Liver (tissue), 9 donors: Measurements from ENCODE around the gene APBA2. TPM values are rescaled to one million over a fixed set of nuclear protein-coding genes. Genes with fewer than 3 reads are reported as not detected.

ENCODE experiments used
- DNase-seq: peaks from one replicate; pipeline ENCODE4 v3.0.0-alpha.2; 2017; ENCODE audit warnings: low spot score
- H3K27ac ChIP-seq, 2 donors: one replicate each; pipeline ENCODE4 v1.7.0; 2013; ENCODE audit warnings: inconsistent platforms in 2 of 2, low read length in 2 of 2, control low read depth in 1 of 2, low read depth in 1 of 2, mild to moderate bottlenecking in 1 of 2
- H3K27me3 ChIP-seq, 4 donors: one replicate each; pipeline versions ENCODE4 v1.6.1 to v1.7.0; 2013; ENCODE audit warnings: low read length in 3 of 4, inconsistent platforms in 1 of 4, mild to moderate bottlenecking in 1 of 4, moderate library complexity in 1 of 4; ENCODE audit not compliant: control insufficient read depth in 4 of 4, insufficient read depth in 4 of 4
- H3K36me3 ChIP-seq, 4 donors: one replicate each; pipeline versions ENCODE4 v1.6.1 to v1.7.0; 2013; ENCODE audit warnings: low read length in 3 of 4, mild to moderate bottlenecking in 3 of 4, low read depth in 1 of 4, moderate library complexity in 1 of 4; ENCODE audit not compliant: control insufficient read depth in 4 of 4, insufficient read depth in 3 of 4
- H3K4me1 ChIP-seq, 4 donors: one replicate each; pipeline versions ENCODE4 v1.6.1 to v1.7.0; 2013; ENCODE audit warnings: low read length in 3 of 4, mild to moderate bottlenecking in 3 of 4, moderate library complexity in 1 of 4; ENCODE audit not compliant: control insufficient read depth in 4 of 4, insufficient read depth in 4 of 4
- H3K4me3 ChIP-seq, 3 donors: one replicate each; pipeline versions ENCODE4 v1.6.1 to v1.7.0; 2013; ENCODE audit warnings: low read length in 3 of 3, control low read depth in 1 of 3, low read depth in 1 of 3, mild to moderate bottlenecking in 1 of 3
- H3K9ac ChIP-seq, 2 donors: one replicate each; pipeline ENCODE4 v1.7.0; 2013; ENCODE audit warnings: low read length in 2 of 2, mild to moderate bottlenecking in 2 of 2, moderate library complexity in 2 of 2, control low read depth in 1 of 2, low read depth in 1 of 2
- H3K9me3 ChIP-seq, 4 donors: one replicate each; pipeline versions ENCODE4 v1.6.1 to v1.7.0; 2013; ENCODE audit warnings: low read length in 3 of 4; ENCODE audit not compliant: control insufficient read depth in 4 of 4
- FOXA1 ChIP-seq: IDR thresholded peaks from 2 replicates; pipeline ENCODE4 v1.6.1; 2016; ENCODE audit warnings: antibody characterized with exemption
- FOXA2 ChIP-seq: IDR thresholded peaks from 2 replicates; pipeline ENCODE4 v1.6.1; 2016; ENCODE audit warnings: antibody characterized with exemption
- GABPA ChIP-seq, 2 donors: IDR thresholded peaks in 1 of 2; conservative IDR thresholded peaks in 1 of 2; 2 replicates each; pipeline ENCODE4 v1.6.1; 2016; ENCODE audit warnings: antibody characterized with exemption in 2 of 2, mild to moderate bottlenecking in 1 of 2, moderate library complexity in 1 of 2
- HNF4A ChIP-seq, 2 donors: conservative IDR thresholded peaks; 2 replicates each; pipeline ENCODE4 v1.6.1; 2016; ENCODE audit warnings: antibody characterized with exemption in 2 of 2, mild to moderate bottlenecking in 2 of 2
- HNF4G ChIP-seq: IDR thresholded peaks from 2 replicates; pipeline ENCODE4 v1.6.1; 2016; ENCODE audit warnings: antibody characterized with exemption
- JUND ChIP-seq, 2 donors: IDR thresholded peaks; 2 replicates each; pipeline ENCODE4 v1.6.1; 2016; ENCODE audit warnings: antibody characterized with exemption in 2 of 2
- NR2F2 ChIP-seq: IDR thresholded peaks from 2 replicates; pipeline ENCODE4 v1.6.1; 2016; ENCODE audit warnings: antibody characterized with exemption
- RAD21 ChIP-seq, 2 donors: IDR thresholded peaks; 2 replicates each; pipeline ENCODE4 v1.6.1; 2016; ENCODE audit warnings: antibody characterized with exemption in 2 of 2, mild to moderate bottlenecking in 2 of 2
- RXRA ChIP-seq, 2 donors: IDR thresholded peaks; 2 replicates each; pipeline ENCODE4 v1.6.1; 2017 to 2018; ENCODE audit warnings: antibody characterized with exemption in 2 of 2, mild to moderate bottlenecking in 1 of 2
- SP1 ChIP-seq: IDR thresholded peaks from 2 replicates; pipeline ENCODE4 v1.6.1; 2018; ENCODE audit warnings: antibody characterized with exemption, mild to moderate bottlenecking
- TAF1 ChIP-seq: conservative IDR thresholded peaks from 2 replicates; pipeline ENCODE4 v1.6.1; 2016; ENCODE audit warnings: antibody characterized with exemption, mild to moderate bottlenecking
- YY1 ChIP-seq: IDR thresholded peaks from 2 replicates; pipeline ENCODE4 v1.6.1; 2016; ENCODE audit warnings: antibody characterized with exemption, mild to moderate bottlenecking
- WGBS: extraction: QIAGEN DNeasy Blood & Tissue Kit; methylation state at CpG from one replicate; pipeline ENCODE4 v1.1.7; 2013; 5-methylcytosine and 5-hydroxymethylcytosine counted together
- polyA plus RNA-seq, 2 donors: library from polyadenylated mRNA; stranded (reverse) in 1 of 2; unstranded in 1 of 2; fragments of 200-250 nt in 1 of 2; fragments of >200 nt in 1 of 2; fragmentation: Nextera tagmentation in 1 of 2; extraction: Ambion mirVana in 1 of 2; gene quantifications; one replicate each; pipeline versions ENCODE4 v1.2.1 to v1.2.3, GENCODE V29; 2013 to 2015
- total RNA-seq, 2 donors: library from RNA; depleted of rRNA; stranded (reverse); fragments of >200 nt; gene quantifications; one replicate each; pipeline ENCODE4 v1.2.3, GENCODE V29; 2014
- TF ChIP-seq, protein P1 (sequence below): IDR thresholded peaks from 2 replicates; pipeline ENCODE4 v1.6.1; 2016; ENCODE audit warnings: antibody characterized with exemption
- TF ChIP-seq, protein P2 (sequence below): fragments of 150-350 bp; IDR thresholded peaks from 2 replicates; pipeline ENCODE4 v1.5.1; 2017; ENCODE audit warnings: improper control_type of control experiment, low read depth, low read length; ENCODE audit not compliant: missing input control
- TF ChIP-seq, protein P3 (sequence below): IDR thresholded peaks from 2 replicates; pipeline ENCODE4 v1.6.1; 2016; ENCODE audit warnings: antibody characterized with exemption, mild to moderate bottlenecking
- TF ChIP-seq, protein P4 (sequence below): IDR thresholded peaks from 2 replicates; pipeline ENCODE4 v1.6.1; 2016; ENCODE audit warnings: antibody characterized with exemption
- donor health status: healthy.
- donor health status: healthy.
- donor health status: healthy.
- donor health status: healthy.
- donor health status: healthy.

Gene APBA2
- total and polyA plus RNA-seq, 4 donors: 0.38 to 2.9 (median 1.7) TPM

DNA sequence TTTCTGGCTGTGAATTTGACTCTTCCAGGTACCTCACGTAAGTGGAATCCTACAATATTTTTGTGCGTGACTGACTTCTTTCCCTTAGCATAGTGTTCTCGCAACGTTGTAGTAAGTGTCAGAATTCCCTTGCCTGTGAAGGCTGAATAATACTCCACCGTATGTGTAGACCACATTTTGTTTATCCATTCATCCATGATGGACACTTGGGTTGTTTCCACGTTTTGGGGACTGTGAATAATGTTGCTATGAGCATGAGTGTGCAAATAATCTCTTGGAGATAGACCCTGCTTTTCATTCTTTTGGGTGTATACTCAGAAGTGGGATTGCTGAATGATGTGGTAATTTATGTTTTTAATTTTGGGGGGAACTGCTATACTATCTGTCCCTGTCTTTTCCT, 82.2 kb downstream of the APBA2 start:
- no peak overlapping the region for H3K27ac ChIP-seq
- H3K4me3 ChIP-seq: no peak overlapping the region
- H3K9me3 ChIP-seq: no peaks in the 10 kb centered on the region
- TF ChIP-seq YY1: no peak
- no peak for TF ChIP-seq RAD21 (IDR thresholded peaks at IDR 0.05)
- no peak for TF ChIP-seq HNF4A (conservative IDR thresholded peaks at IDR 0.05)
- TF ChIP-seq, protein P1, sequence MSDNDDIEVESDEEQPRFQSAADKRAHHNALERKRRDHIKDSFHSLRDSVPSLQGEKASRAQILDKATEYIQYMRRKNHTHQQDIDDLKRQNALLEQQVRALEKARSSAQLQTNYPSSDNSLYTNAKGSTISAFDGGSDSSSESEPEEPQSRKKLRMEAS: no peak
- TF ChIP-seq FOXA2: no peak
- TF ChIP-seq SP1: no peak
- TF ChIP-seq HNF4G: no peak
- TF ChIP-seq, protein P2, sequence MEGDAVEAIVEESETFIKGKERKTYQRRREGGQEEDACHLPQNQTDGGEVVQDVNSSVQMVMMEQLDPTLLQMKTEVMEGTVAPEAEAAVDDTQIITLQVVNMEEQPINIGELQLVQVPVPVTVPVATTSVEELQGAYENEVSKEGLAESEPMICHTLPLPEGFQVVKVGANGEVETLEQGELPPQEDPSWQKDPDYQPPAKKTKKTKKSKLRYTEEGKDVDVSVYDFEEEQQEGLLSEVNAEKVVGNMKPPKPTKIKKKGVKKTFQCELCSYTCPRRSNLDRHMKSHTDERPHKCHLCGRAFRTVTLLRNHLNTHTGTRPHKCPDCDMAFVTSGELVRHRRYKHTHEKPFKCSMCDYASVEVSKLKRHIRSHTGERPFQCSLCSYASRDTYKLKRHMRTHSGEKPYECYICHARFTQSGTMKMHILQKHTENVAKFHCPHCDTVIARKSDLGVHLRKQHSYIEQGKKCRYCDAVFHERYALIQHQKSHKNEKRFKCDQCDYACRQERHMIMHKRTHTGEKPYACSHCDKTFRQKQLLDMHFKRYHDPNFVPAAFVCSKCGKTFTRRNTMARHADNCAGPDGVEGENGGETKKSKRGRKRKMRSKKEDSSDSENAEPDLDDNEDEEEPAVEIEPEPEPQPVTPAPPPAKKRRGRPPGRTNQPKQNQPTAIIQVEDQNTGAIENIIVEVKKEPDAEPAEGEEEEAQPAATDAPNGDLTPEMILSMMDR: no peak
- TF ChIP-seq, protein P3, sequence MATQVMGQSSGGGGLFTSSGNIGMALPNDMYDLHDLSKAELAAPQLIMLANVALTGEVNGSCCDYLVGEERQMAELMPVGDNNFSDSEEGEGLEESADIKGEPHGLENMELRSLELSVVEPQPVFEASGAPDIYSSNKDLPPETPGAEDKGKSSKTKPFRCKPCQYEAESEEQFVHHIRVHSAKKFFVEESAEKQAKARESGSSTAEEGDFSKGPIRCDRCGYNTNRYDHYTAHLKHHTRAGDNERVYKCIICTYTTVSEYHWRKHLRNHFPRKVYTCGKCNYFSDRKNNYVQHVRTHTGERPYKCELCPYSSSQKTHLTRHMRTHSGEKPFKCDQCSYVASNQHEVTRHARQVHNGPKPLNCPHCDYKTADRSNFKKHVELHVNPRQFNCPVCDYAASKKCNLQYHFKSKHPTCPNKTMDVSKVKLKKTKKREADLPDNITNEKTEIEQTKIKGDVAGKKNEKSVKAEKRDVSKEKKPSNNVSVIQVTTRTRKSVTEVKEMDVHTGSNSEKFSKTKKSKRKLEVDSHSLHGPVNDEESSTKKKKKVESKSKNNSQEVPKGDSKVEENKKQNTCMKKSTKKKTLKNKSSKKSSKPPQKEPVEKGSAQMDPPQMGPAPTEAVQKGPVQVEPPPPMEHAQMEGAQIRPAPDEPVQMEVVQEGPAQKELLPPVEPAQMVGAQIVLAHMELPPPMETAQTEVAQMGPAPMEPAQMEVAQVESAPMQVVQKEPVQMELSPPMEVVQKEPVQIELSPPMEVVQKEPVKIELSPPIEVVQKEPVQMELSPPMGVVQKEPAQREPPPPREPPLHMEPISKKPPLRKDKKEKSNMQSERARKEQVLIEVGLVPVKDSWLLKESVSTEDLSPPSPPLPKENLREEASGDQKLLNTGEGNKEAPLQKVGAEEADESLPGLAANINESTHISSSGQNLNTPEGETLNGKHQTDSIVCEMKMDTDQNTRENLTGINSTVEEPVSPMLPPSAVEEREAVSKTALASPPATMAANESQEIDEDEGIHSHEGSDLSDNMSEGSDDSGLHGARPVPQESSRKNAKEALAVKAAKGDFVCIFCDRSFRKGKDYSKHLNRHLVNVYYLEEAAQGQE: no peak
- TF ChIP-seq TAF1: no peak
- TF ChIP-seq RXRA (IDR thresholded peaks at IDR 0.05): no peak
- no peak for TF ChIP-seq FOXA1
- no peaks in the 10 kb centered on the region for H3K36me3 ChIP-seq
- no peaks in the 10 kb centered on the region for H3K4me1 ChIP-seq
- no peak for DNase-seq
- H3K27me3 ChIP-seq: peaks cover 0 to 7% (median 0%) of the 10 kb centered on the region in 4 donors
- WGBS: 85% methylated on average over 6 of the region's 6 CpGs
- no peak overlapping the region for H3K9ac ChIP-seq

DNA sequence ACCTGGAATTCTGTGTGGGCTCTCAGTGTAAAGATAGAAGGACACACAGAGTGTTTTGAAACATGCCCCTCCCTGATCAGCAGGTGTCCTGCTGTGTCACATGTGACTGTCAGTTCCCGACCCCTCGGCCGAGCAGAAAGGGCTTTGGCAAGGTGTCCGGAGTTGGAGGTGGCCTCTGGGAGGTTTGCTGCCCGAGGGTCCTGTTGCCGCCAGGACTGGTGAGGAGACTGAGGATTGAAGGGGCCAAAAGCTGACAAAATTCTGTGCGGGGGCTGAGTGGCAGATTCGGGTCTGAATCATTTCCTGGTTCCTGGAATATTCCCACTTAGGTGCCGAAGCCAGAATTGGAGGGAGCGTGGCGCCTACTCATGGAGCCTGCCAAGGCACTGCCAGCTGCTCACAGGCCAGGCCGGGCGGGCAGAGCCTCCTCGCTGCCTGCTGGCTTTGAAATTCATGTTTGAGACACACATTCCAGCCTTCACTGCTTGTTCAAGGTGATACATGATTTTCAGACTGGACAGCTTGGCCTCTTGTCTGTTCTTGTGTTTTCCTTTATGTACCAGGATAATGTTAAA, 83.8 kb downstream of the APBA2 start:
- 90% methylated on average over 14 of the region's 14 CpGs for WGBS
- no peak overlapping the region for H3K9ac ChIP-seq
- DNase-seq: no peak
- H3K9me3 ChIP-seq: no peaks in the 10 kb centered on the region
- TF ChIP-seq, protein P4, sequence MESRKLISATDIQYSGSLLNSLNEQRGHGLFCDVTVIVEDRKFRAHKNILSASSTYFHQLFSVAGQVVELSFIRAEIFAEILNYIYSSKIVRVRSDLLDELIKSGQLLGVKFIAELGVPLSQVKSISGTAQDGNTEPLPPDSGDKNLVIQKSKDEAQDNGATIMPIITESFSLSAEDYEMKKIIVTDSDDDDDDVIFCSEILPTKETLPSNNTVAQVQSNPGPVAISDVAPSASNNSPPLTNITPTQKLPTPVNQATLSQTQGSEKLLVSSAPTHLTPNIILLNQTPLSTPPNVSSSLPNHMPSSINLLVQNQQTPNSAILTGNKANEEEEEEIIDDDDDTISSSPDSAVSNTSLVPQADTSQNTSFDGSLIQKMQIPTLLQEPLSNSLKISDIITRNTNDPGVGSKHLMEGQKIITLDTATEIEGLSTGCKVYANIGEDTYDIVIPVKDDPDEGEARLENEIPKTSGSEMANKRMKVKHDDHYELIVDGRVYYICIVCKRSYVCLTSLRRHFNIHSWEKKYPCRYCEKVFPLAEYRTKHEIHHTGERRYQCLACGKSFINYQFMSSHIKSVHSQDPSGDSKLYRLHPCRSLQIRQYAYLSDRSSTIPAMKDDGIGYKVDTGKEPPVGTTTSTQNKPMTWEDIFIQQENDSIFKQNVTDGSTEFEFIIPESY: no peak
- no peak for TF ChIP-seq TAF1
- no peak for TF ChIP-seq FOXA1
- no peak for TF ChIP-seq YY1
- TF ChIP-seq SP1: no peak
- TF ChIP-seq JUND (IDR thresholded peaks at IDR 0.05): no peak
- no peak for TF ChIP-seq HNF4G
- TF ChIP-seq NR2F2: no peak
- TF ChIP-seq GABPA (IDR thresholded peaks at IDR 0.05 in 1 of 2, conservative IDR thresholded peaks at IDR 0.05 in 1 of 2): no peak
- TF ChIP-seq HNF4A (conservative IDR thresholded peaks at IDR 0.05): no peak
- no peaks in the 10 kb centered on the region for H3K36me3 ChIP-seq
- no peak overlapping the region for H3K4me3 ChIP-seq
- H3K27me3 ChIP-seq: peaks cover 0 to 7% (median 0%) of the 10 kb centered on the region in 4 donors
- no peaks in the 10 kb centered on the region for H3K4me1 ChIP-seq
- no peak overlapping the region for H3K27ac ChIP-seq
